Psoas muscle (tissue), 8 donors: Measurements from ENCODE around the gene DCHS1. TPM values are rescaled to one million over a fixed set of nuclear protein-coding genes. Genes with fewer than 3 reads are reported as not detected.

ENCODE experiments used
- ATAC-seq, 4 donors: fragments of 200-7000 bp; cut with Tn5 transposase; one replicate each; pipeline ENCODE4 v1.9.1; 2020; ENCODE audit warnings: moderate library complexity in 3 of 4, mild to moderate bottlenecking in 2 of 4
- DNase-seq, 2 donors: peaks; one replicate each; pipeline ENCODE4 v3.0.0-alpha.2; 2020
- H3K27ac ChIP-seq: fragments of 200-600 bp; one replicate; pipeline ENCODE4 v1.8.0; 2022
- H3K27me3 ChIP-seq, 3 donors: fragments of 200-600 bp in 1 of 3; one replicate each; pipeline versions ENCODE4 v1.6.1 to v1.8.0; 2013 to 2022; ENCODE audit warnings: low read length in 2 of 3, mild to moderate bottlenecking in 2 of 3, moderate library complexity in 1 of 3; ENCODE audit not compliant: insufficient read depth in 3 of 3
- H3K36me3 ChIP-seq, 2 donors: fragments of 200-600 bp in 1 of 2; one replicate each; pipeline versions ENCODE4 v1.6.1 to v1.8.0; 2013 to 2022; ENCODE audit warnings: low read depth in 1 of 2, mild to moderate bottlenecking in 1 of 2, moderate library complexity in 1 of 2; ENCODE audit not compliant: insufficient read depth in 1 of 2
- H3K4me1 ChIP-seq: fragments of 200-600 bp; one replicate; pipeline ENCODE4 v1.8.0; 2022
- H3K4me3 ChIP-seq: fragments of 200-600 bp; one replicate; pipeline ENCODE4 v1.8.0; 2022; ENCODE audit warnings: mild to moderate bottlenecking
- H3K9me3 ChIP-seq: fragments of 200-600 bp; one replicate; pipeline ENCODE4 v1.8.0; 2022
- WGBS, 3 donors: extraction: QIAGEN DNeasy Blood & Tissue Kit; methylation state at CpG; one replicate each; pipeline versions ENCODE4 v1.1.6 to v1.1.7; 2013; 5-methylcytosine and 5-hydroxymethylcytosine counted together
- intact Hi-C, 2 donors: fragments of 100-400 bp; cut with DNase I; formaldehyde crosslinking; loops; one replicate each; pipeline versions ENCODE4 v1.11.0 to v1.14.2; 2022
- polyA plus RNA-seq, 3 donors: library from polyadenylated mRNA; stranded (reverse); fragments of 200-250 nt; gene quantifications; one replicate each; pipeline ENCODE4 v1.2.3, GENCODE V29; 2013
- total RNA-seq, 4 donors: library from RNA; stranded (reverse); fragmentation: NEBNext Ultra II Directional in 2 of 4; extraction: Animal tissue kit (Norgen Biotek cat#: 25700) in 2 of 4; gene quantifications; one replicate each; pipeline versions ENCODE4 v1.2.1 to v1.2.4, GENCODE V29; 2021 to 2023
- TF ChIP-seq, protein P1 (sequence below): fragments of 200-600 bp; IDR thresholded peaks from one replicate; pipeline ENCODE4 v1.8.0; 2022; ENCODE audit warnings: antibody characterized with exemption
- donor health status: healthy with polysubstance abuse.
- donor health status: DM: no; HTN: no; CAD: no; lungs with moderate emphysema.
- donor health status: Bipolar disorder and iron deficiency.
- donor health status: healthy.
- donor health status: DM: yes; HTN: yes; CAD: no.
- donor health status: DM: no; HTN: no; CAD: no.
- donor health status: DM: no; HTN: no; CAD: no.
- donor health status: DM: yes; HTN: yes; CAD: no.

DCHS1 gene
- total and polyA plus RNA-seq, 7 donors, result 0.98 to 7.2 (median 3.2) TPM

DNA sequence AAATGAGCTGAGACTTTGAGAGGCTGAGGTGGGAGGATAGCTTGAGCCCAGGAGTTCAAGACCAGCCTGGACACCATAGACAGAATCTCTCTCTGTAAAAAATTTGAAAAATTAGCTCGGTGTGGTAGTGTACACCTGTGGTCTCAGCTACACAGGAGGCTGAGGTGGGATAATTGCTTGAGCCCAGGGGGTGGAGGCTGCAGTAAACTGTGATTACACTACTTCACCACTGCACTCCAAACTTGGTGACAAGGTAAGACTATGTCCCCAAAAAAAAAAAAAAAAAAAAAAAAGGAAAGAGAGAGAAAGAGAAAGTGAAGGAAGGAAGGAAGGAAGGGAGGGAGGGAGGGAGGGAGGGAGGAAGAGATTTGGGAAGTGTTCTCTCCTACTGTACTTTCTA, 77.5 kb downstream of the DCHS1 start:
- WGBS, 3 donors, result 86 to 90% (median 89%) methylated on average over 1 of the region's 1 CpG
- no peaks in the 10 kb centered on the region for H3K9me3 ChIP-seq
- no peaks in the 10 kb centered on the region for H3K27me3 ChIP-seq
- H3K4me1 ChIP-seq, result peaks cover 5% of the 10 kb centered on the region
- no peak overlapping the region for H3K27ac ChIP-seq
- TF ChIP-seq, protein P1, sequence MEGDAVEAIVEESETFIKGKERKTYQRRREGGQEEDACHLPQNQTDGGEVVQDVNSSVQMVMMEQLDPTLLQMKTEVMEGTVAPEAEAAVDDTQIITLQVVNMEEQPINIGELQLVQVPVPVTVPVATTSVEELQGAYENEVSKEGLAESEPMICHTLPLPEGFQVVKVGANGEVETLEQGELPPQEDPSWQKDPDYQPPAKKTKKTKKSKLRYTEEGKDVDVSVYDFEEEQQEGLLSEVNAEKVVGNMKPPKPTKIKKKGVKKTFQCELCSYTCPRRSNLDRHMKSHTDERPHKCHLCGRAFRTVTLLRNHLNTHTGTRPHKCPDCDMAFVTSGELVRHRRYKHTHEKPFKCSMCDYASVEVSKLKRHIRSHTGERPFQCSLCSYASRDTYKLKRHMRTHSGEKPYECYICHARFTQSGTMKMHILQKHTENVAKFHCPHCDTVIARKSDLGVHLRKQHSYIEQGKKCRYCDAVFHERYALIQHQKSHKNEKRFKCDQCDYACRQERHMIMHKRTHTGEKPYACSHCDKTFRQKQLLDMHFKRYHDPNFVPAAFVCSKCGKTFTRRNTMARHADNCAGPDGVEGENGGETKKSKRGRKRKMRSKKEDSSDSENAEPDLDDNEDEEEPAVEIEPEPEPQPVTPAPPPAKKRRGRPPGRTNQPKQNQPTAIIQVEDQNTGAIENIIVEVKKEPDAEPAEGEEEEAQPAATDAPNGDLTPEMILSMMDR, result no peak
- no peaks in the 10 kb centered on the region for H3K36me3 ChIP-seq
- intact Hi-C loops, result no loop called here
- ATAC-seq, result no peak
- no peak for DNase-seq
- H3K4me3 ChIP-seq, result no peak overlapping the region

DNA sequence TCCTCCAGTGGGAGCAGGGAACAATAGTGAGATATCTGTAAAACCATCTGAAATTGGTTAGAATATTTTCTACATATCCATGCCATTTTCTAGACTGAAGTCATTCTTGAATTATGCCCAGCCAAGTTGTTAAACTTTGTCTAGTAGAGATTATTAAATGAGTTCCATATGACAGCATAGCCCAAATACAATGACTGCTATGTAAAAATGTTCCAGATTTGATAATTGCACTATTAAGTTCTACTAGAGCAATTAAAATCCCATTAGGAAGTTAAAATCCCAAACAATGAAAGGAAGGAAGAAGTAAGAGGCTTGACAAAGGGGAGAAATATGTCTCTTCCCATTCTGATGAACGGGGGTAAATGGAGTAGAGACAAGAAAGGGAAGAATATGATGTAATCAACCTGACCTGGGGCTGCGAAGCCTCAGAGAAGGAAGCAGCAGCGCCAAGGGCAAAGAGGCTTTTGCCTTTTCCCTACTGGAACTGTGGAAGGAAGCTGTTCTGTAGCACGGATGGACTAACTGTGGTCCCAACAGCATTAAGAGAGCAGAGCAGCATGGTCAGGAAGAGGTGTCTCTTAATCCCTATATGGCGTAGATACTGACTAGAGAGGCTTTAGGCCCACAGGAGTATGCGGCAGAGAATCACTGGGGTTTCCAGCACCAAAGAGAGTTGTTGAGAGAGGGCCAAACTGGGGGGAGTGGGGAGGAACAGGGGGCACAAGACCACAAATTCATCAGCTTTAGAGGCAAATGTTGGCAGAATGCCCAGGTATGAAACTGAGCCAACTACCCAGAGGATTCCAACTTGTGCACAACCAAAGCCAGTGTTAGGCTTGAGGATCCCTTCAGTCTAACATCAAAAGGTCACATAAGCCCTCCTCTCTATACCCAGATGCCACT, 78.9 kb downstream of the DCHS1 start:
- peak overlapping the region; percentile 38 for H3K27ac ChIP-seq
- H3K36me3 ChIP-seq, result no peaks in the 10 kb centered on the region
- intact Hi-C loops, result no loop called here
- no peaks in the 10 kb centered on the region for H3K27me3 ChIP-seq
- TF ChIP-seq, protein P1, result no peak
- H3K4me1 ChIP-seq, result peaks cover 5% of the 10 kb centered on the region
- ATAC-seq, result peak in 3 of 4 donors; percentile 23 to 54 (median 34)
- no peak overlapping the region for H3K4me3 ChIP-seq
- 43 to 46% (median 43%) methylated on average over 6 of the region's 6 CpGs for WGBS, 3 donors
- no peak for DNase-seq
- no peaks in the 10 kb centered on the region for H3K9me3 ChIP-seq

DNA sequence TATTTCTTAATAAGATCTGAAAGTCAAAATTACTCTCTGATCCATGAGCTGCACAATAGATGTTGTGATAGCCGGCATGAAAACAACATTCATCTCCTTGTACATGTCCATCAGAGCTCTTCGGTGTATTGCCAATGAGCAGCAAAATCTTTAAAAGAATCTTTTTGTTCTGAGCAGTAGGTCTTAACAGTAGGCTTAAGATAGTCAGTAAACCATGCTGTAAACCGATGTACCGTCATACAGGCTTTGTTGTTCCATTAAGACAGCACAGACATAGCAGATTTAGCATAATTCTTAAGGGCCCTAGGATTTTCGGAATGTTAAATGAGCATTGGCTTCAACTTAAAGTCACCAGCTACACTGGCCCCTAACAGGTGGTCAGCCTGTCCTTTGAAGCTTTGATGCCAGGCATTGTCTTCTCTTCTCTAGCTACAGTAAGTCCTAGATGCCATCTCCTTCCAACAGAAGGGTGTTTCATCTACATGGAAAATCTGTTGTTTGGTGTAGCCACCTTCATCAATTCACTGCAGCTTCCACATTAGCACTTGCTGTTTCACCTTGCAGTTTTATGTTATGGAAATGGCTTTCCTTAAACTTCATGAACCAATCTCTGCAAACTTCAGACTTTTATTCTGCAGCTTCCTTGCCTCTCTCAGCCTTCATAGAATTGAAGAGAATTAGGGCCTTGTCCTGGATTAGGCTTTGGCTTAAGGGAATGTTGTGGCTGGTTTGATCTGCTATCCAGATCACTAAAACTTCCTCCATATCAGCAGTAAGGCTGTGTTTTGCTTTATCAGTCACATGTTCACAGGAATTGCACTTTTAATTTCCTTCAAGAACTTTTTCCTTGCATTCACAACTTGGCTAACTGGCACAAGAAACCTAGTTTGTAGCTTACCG, 80.5 kb downstream of the DCHS1 start:
- intact Hi-C loops, result no loop called here
- Histone ChIP-seq H3K27ac (no peak overlapping the region), H3K4me3 (no peak overlapping the region), H3K36me3 (no peaks in the 10 kb centered on the region), H3K27me3 (no peaks in the 10 kb centered on the region), H3K9me3 (no peaks in the 10 kb centered on the region), H3K4me1 (peaks cover 5% of the 10 kb centered on the region)
- ATAC-seq, result no peak
- DNase-seq, result no peak
- 82 to 88% (median 84%) methylated on average over 6 of the region's 6 CpGs for WGBS, 3 donors
- TF ChIP-seq, protein P1, result no peak

DNA sequence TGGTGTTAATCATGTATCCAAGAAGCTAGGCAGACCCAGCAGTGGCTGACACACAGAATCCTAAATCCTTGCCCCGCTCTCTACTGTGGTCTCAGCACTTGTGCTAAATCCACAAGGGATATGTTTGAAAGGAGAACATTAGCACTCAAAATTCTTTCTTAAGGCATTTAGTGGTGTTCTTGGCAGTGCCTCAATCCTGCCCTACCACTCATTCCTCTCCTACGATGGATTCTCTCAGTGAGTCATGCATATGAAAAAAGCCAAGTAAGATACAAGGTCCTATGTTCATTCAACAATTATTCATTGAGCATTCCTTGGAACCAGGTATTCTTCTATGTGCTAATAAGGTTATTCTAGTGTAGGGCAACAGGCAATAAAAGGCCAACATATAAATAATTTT, 83.4 kb downstream of the DCHS1 start:
- 59 to 76% (median 61%) methylated on average over 2 of the region's 2 CpGs for WGBS, 3 donors

More for the DNA sequence above, 83.4 kb downstream of the DCHS1 start:
- no peak overlapping the region for H3K27ac ChIP-seq
- TF ChIP-seq, protein P1, result no peak
- H3K4me1 ChIP-seq, result peaks cover 23% of the 10 kb centered on the region
- H3K27me3 ChIP-seq, result no peaks in the 10 kb centered on the region
- DNase-seq, result no peak
- ATAC-seq, result no peak
- H3K36me3 ChIP-seq, result no peaks in the 10 kb centered on the region
- no peak overlapping the region for H3K4me3 ChIP-seq
- intact Hi-C loops, result no loop called here
- no peaks in the 10 kb centered on the region for H3K9me3 ChIP-seq
